Astrocyte (in vitro differentiated cells and primary cell): ENCODE measurements around the gene RALGAPA2.

ENCODE experiments used
- EZH2 ChIP-seq: IDR thresholded peaks from 2 replicates; pipeline ENCODE4 v1.6.1; 2012; ENCODE audit warnings: mild to moderate bottlenecking, low read length, inconsistent platforms; ENCODE audit not compliant: insufficient read depth
- TF ChIP-seq, protein P1 (sequence below): IDR thresholded peaks from 2 replicates; pipeline ENCODE4 v1.5.1; 2011; ENCODE audit warnings: low read depth, mild to moderate bottlenecking, inconsistent platforms, low read length, moderate library complexity; ENCODE audit not compliant: insufficient read depth

- TF ChIP-seq, protein P1, sequence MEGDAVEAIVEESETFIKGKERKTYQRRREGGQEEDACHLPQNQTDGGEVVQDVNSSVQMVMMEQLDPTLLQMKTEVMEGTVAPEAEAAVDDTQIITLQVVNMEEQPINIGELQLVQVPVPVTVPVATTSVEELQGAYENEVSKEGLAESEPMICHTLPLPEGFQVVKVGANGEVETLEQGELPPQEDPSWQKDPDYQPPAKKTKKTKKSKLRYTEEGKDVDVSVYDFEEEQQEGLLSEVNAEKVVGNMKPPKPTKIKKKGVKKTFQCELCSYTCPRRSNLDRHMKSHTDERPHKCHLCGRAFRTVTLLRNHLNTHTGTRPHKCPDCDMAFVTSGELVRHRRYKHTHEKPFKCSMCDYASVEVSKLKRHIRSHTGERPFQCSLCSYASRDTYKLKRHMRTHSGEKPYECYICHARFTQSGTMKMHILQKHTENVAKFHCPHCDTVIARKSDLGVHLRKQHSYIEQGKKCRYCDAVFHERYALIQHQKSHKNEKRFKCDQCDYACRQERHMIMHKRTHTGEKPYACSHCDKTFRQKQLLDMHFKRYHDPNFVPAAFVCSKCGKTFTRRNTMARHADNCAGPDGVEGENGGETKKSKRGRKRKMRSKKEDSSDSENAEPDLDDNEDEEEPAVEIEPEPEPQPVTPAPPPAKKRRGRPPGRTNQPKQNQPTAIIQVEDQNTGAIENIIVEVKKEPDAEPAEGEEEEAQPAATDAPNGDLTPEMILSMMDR: no peak
- TF ChIP-seq EZH2: no peak
Measured at GRCh38 chr20:20606881-20607280, 105.6 kb downstream of the RALGAPA2 start.
